Inflammatory macrophage (primary cell): ENCODE data around the gene ALG9.
A peak's percentile ranks its signal among the peaks of the same experiment; 100 is the strongest.
"Not testable (repeated sequence)": the region's sequence is repeated elsewhere in the genome, so short reads cannot be mapped to it uniquely, and the experiment has no call there.

ENCODE experiments used
- DNase-seq, 2 donors: peaks; one replicate each; pipeline ENCODE4 v3.0.0-alpha.2; 2020 to 2022

ALG9 gene

GRCh38 chr11:111793863-111794262, 77.5 kb downstream of the ALG9 start:
- DNase-seq = no peak

- no peak for DNase-seq
Measured at GRCh38 chr11:111792955-111793500, 78.4 kb downstream of the ALG9 start.

- no peak for DNase-seq
Measured at GRCh38 chr11:111792314-111792713, 79.1 kb downstream of the ALG9 start.

GRCh38 chr11:111788464-111788863, 82.9 kb downstream of the ALG9 start:
- no peak for DNase-seq

GRCh38 chr11:111788051-111788450, 83.3 kb downstream of the ALG9 start:
- DNase-seq = peak in 1 of 2 donors; percentile 8

- DNase-seq = no peak
Measured at GRCh38 chr11:111785886-111786412, 85.4 kb downstream of the ALG9 start.

GRCh38 chr11:111785076-111785475, 86.3 kb downstream of the ALG9 start:
- DNase-seq = no peak

- DNase-seq = not testable (repeated sequence)
Measured at GRCh38 chr11:111784311-111784710, 87.1 kb downstream of the ALG9 start.

- DNase-seq = no peak
Measured at GRCh38 chr11:111782109-111782741, 89.2 kb downstream of the ALG9 start.

- no peak for DNase-seq
Measured at GRCh38 chr11:111779118-111779517, 92.3 kb downstream of the ALG9 start.

- DNase-seq = no peak
Measured at GRCh38 chr11:111778047-111778558, 93.3 kb downstream of the ALG9 start.

- DNase-seq = peak; percentile 45 to 59
Measured at GRCh38 chr11:111777094-111778046, 94.0 kb downstream of the ALG9 start.

GRCh38 chr11:111776398-111777093, 94.8 kb downstream of the ALG9 start:
- no peak for DNase-seq

- no peak for DNase-seq
Measured at GRCh38 chr11:111774955-111775710, 96.2 kb downstream of the ALG9 start.

- DNase-seq = no peak
Measured at GRCh38 chr11:111772535-111772934, 98.8 kb downstream of the ALG9 start.

GRCh38 chr11:111771205-111771604, 100.2 kb downstream of the ALG9 start:
- not testable (repeated sequence) for DNase-seq

GRCh38 chr11:111770581-111771134, 100.7 kb downstream of the ALG9 start:
- no peak for DNase-seq

- DNase-seq = no peak
Measured at GRCh38 chr11:111766834-111767142, 104.6 kb downstream of the ALG9 start.

GRCh38 chr11:111765984-111766833, 105.2 kb downstream of the ALG9 start, which contains the start of gene PPP2R1B:
Gene PPP2R1B (minus strand): TSS chr11:111766389. CDS start chr11:111766361, 28 bp downstream.
- peak; percentile 53 to 64 for DNase-seq

- DNase-seq = no peak
Measured at GRCh38 chr11:111765320-111765983, 105.9 kb downstream of the ALG9 start.
